ENCODE measurements around the gene ZNF618.

ZNF618 gene

GRCh38 chr9:113958556-113958955 is 82.4 kb downstream of the ZNF618 start:
- no peak for DNase-seq

GRCh38 chr9:113960768-113961167 is 84.7 kb downstream of the ZNF618 start:
- no peak for DNase-seq

- no peak for DNase-seq
These were observed 86.3 kb downstream of the ZNF618 start for GRCh38 chr9:113962396-113962795.

- no peak for DNase-seq
These were observed 87.0 kb downstream of the ZNF618 start for GRCh38 chr9:113963017-113963620.

GRCh38 chr9:113963696-113964494 is 87.8 kb downstream of the ZNF618 start:
- DNase-seq: no peak

GRCh38 chr9:113964495-113965170 is 88.5 kb downstream of the ZNF618 start:
- no peak for DNase-seq

GRCh38 chr9:113966394-113966793 is 90.3 kb downstream of the ZNF618 start:
- DNase-seq: no peak

- no peak for DNase-seq
These were observed 91.3 kb downstream of the ZNF618 start for GRCh38 chr9:113967380-113967779.

GRCh38 chr9:113969343-113969742 is 93.2 kb downstream of the ZNF618 start:
- no peak for DNase-seq

GRCh38 chr9:113973226-113973625 is 97.1 kb downstream of the ZNF618 start:
- no peak for DNase-seq

GRCh38 chr9:113973963-113974413 is 97.9 kb downstream of the ZNF618 start:
- no peak for DNase-seq

- no peak for DNase-seq
These were observed 100.8 kb downstream of the ZNF618 start for GRCh38 chr9:113976915-113977314.

GRCh38 chr9:113978725-113979342 is 102.7 kb downstream of the ZNF618 start:
- DNase-seq: no peak

GRCh38 chr9:113979343-113980127 is 103.4 kb downstream of the ZNF618 start:
- DNase-seq: no peak

GRCh38 chr9:113984639-113985380 is 108.7 kb downstream of the ZNF618 start:
- DNase-seq: no peak

- DNase-seq: no peak
These were observed 110.0 kb downstream of the ZNF618 start for GRCh38 chr9:113985968-113986585.

GRCh38 chr9:113986931-113987330 is 110.8 kb downstream of the ZNF618 start:
- no peak for DNase-seq

GRCh38 chr9:113987526-113987925 is 111.4 kb downstream of the ZNF618 start:
- DNase-seq: no peak

- DNase-seq: no peak
These were observed 112.4 kb downstream of the ZNF618 start for GRCh38 chr9:113988385-113989016.

- DNase-seq: no peak
These were observed 113.1 kb downstream of the ZNF618 start for GRCh38 chr9:113989017-113989713.
